ENCODE results near the gene PPP2R2D.

DNA sequence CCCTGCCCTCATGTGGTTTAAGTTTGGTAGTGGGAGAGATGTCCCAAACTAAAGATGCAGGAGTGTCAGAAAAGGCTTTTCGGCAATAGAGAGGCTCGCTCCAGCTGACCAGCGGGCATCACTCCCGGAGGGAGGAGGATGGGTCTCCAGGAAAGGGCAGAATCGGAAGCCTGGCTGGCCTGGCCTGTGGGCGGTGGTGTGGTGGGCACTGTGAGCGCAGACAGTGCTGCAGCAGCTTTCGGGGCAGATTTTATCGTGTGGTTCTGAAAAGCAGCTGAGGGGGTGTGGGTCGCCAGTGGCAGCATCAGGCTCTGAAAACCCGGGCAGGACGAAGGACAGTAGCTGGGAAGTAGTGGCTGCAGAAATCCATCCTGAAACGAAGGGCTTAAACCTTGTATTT, 68.1 kb downstream of the PPP2R2D start:
- TF ChIP-seq, protein P1, sequence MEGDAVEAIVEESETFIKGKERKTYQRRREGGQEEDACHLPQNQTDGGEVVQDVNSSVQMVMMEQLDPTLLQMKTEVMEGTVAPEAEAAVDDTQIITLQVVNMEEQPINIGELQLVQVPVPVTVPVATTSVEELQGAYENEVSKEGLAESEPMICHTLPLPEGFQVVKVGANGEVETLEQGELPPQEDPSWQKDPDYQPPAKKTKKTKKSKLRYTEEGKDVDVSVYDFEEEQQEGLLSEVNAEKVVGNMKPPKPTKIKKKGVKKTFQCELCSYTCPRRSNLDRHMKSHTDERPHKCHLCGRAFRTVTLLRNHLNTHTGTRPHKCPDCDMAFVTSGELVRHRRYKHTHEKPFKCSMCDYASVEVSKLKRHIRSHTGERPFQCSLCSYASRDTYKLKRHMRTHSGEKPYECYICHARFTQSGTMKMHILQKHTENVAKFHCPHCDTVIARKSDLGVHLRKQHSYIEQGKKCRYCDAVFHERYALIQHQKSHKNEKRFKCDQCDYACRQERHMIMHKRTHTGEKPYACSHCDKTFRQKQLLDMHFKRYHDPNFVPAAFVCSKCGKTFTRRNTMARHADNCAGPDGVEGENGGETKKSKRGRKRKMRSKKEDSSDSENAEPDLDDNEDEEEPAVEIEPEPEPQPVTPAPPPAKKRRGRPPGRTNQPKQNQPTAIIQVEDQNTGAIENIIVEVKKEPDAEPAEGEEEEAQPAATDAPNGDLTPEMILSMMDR (IDR thresholded peaks at IDR 0.05), result no peak
- no peak for TF ChIP-seq POLR2A (IDR thresholded peaks at IDR 0.05)
- no peak for TF ChIP-seq EP300 (IDR thresholded peaks at IDR 0.05)
- TF ChIP-seq POLR2AphosphoS5 (IDR thresholded peaks at IDR 0.05), result no peak
